ENCODE measurements around the gene NDUFS3. TPM values are rescaled to one million over a fixed set of nuclear protein-coding genes. Genes with fewer than 3 reads are reported as not detected.
A peak's percentile ranks its signal among the peaks of the same experiment; 100 is the strongest.
"Not testable (repeated sequence)": the region's sequence is repeated elsewhere in the genome, so short reads cannot be mapped to it uniquely, and the experiment has no call there.

Gene NDUFS3
- total RNA-seq, 1 donor = 66.1 TPM

GRCh38 chr11:47551086-47551485, 27.8 kb upstream of the NDUFS3 start:
- peak; percentile 43 for TF ChIP-seq CTCF (IDR thresholded peaks at IDR 0.05; ENCODE audit: insufficient read depth, low read depth, low read length)
- peak overlapping the region; percentile 95 for H3K4me3 ChIP-seq (ENCODE audit: low read depth, low read length)
- DNase-seq (ENCODE audit: low read depth) = peak; percentile 36

- peak overlapping the region; percentile 95 for H3K4me3 ChIP-seq (ENCODE audit: low read depth, low read length)
- no peak for TF ChIP-seq CTCF (IDR thresholded peaks at IDR 0.05; ENCODE audit: insufficient read depth, low read depth, low read length)
- peak; percentile 58 for DNase-seq (ENCODE audit: low read depth)
Measured at GRCh38 chr11:47552056-47552565, 26.8 kb upstream of the NDUFS3 start.

- DNase-seq (ENCODE audit: low read depth) = peak; percentile 87
- peak within 1 kb of the TSS; percentile 95 for H3K4me3 ChIP-seq (ENCODE audit: low read depth, low read length)
- peak; percentile 65 for TF ChIP-seq CTCF (IDR thresholded peaks at IDR 0.05; ENCODE audit: insufficient read depth, low read depth, low read length)
Measured at GRCh38 chr11:47552566-47553405, 26.1 kb upstream of the NDUFS3 start, which contains the start of gene CELF1. TSS of gene CELF1 (minus strand) at chr11:47553132. CDS start at chr11:47499523, 53,609 bp downstream.

- peak overlapping the region; percentile 54 for H3K4me3 ChIP-seq (ENCODE audit: low read depth, low read length)
- TF ChIP-seq CTCF (IDR thresholded peaks at IDR 0.05; ENCODE audit: insufficient read depth, low read depth, low read length) = no peak
- DNase-seq (ENCODE audit: low read depth) = no peak
Measured at GRCh38 chr11:47553406-47553743, 25.5 kb upstream of the NDUFS3 start.

- DNase-seq (ENCODE audit: low read depth); H3K4me3 ChIP-seq (ENCODE audit: low read depth, low read length): not testable (repeated sequence)
Measured at GRCh38 chr11:47557004-47557403, 21.9 kb upstream of the NDUFS3 start.

GRCh38 chr11:47558695-47559094, 20.2 kb upstream of the NDUFS3 start:
- DNase-seq (ENCODE audit: low read depth) = no peak
- no peak for TF ChIP-seq CTCF (IDR thresholded peaks at IDR 0.05; ENCODE audit: insufficient read depth, low read depth, low read length)
- no peak overlapping the region for H3K4me3 ChIP-seq (ENCODE audit: low read depth, low read length)

GRCh38 chr11:47560426-47560825, 18.4 kb upstream of the NDUFS3 start:
- H3K4me3 ChIP-seq (ENCODE audit: low read depth, low read length) = no peak overlapping the region
- no peak for TF ChIP-seq CTCF (IDR thresholded peaks at IDR 0.05; ENCODE audit: insufficient read depth, low read depth, low read length)
- peak; percentile 23 for DNase-seq (ENCODE audit: low read depth)

GRCh38 chr11:47562393-47562792, 16.5 kb upstream of the NDUFS3 start:
- not testable (repeated sequence) for DNase-seq (ENCODE audit: low read depth); H3K4me3 ChIP-seq (ENCODE audit: low read depth, low read length)

- not testable (repeated sequence) for H3K4me3 ChIP-seq (ENCODE audit: low read depth, low read length); DNase-seq (ENCODE audit: low read depth)
Measured at GRCh38 chr11:47564366-47564765, 14.5 kb upstream of the NDUFS3 start.

Data from fibroblast of villous mesenchyme (primary cell).